CD14-positive monocyte (primary cell): ENCODE results near the gene WDR18. TPM values are rescaled to one million over a fixed set of nuclear protein-coding genes. Genes with fewer than 3 reads are reported as not detected.

Source experiments
- DNase-seq, 3 donors: peaks; one replicate each; pipeline ENCODE4 v3.0.0-alpha.2; 2011 to 2022
- H2AFZ ChIP-seq: 2 replicates; pipeline ENCODE4 v1.6.0; 2012; ENCODE audit warnings: mild to moderate bottlenecking, low read depth, low read length, inconsistent platforms; ENCODE audit not compliant: insufficient read depth, poor library complexity, severe bottlenecking
- H3K27ac ChIP-seq, 2 donors: 1 replicate in 1 of 2; 2 replicates in 1 of 2; pipeline ENCODE4 v1.5.1; 2012 to 2013; ENCODE audit warnings: low read length in 2 of 2, control low read depth in 1 of 2, inconsistent platforms in 1 of 2, low read depth in 1 of 2, mild to moderate bottlenecking in 1 of 2
- H3K27me3 ChIP-seq, 2 donors: one replicate each; pipeline versions ENCODE4 v1.6.0 to v1.6.1; 2011 to 2013; ENCODE audit warnings: low read length in 2 of 2; ENCODE audit not compliant: control insufficient read depth in 2 of 2, insufficient read depth in 2 of 2
- H3K36me3 ChIP-seq, 2 donors: replicated peaks in 1 of 2; 1 replicate in 1 of 2; 2 replicates in 1 of 2; pipeline versions ENCODE4 v1.5.1 to v1.6.1; 2012 to 2013; ENCODE audit warnings: low read length in 2 of 2, control low read depth in 1 of 2, inconsistent platforms in 1 of 2, mild to moderate bottlenecking in 1 of 2; ENCODE audit not compliant: insufficient read depth in 2 of 2, control insufficient read depth in 1 of 2
- H3K4me1 ChIP-seq, 2 donors: 1 replicate in 1 of 2; 2 replicates in 1 of 2; pipeline versions ENCODE4 v1.5.1 to v1.6.1; 2012 to 2013; ENCODE audit warnings: low read length in 2 of 2, control low read depth in 1 of 2, inconsistent platforms in 1 of 2, mild to moderate bottlenecking in 1 of 2, moderate library complexity in 1 of 2; ENCODE audit not compliant: insufficient read depth in 2 of 2, control insufficient read depth in 1 of 2
- H3K4me2 ChIP-seq: replicated peaks from 2 replicates; pipeline ENCODE3; 2012; ENCODE audit warnings: low read length, moderate library complexity, mild to moderate bottlenecking; ENCODE audit not compliant: poor library complexity, severe bottlenecking; ENCODE audit errors: extremely low read depth
- H3K4me3 ChIP-seq, 3 experiments: fragments of 200-600 bp in 1 of 3; sonication (generic) in 1 of 3; replicated peaks in 1 of 3; 1 replicate in 2 of 3; 2 replicates in 1 of 3; pipeline ENCODE4 v1.5.1; 2011 to 2013; ENCODE audit warnings: low read length in 3 of 3, mild to moderate bottlenecking in 3 of 3, control low read depth in 2 of 3, low read depth in 2 of 3, inconsistent platforms in 1 of 3, moderate library complexity in 1 of 3
- H3K79me2 ChIP-seq: 2 replicates; pipeline ENCODE4 v1.6.0; 2012; ENCODE audit warnings: mild to moderate bottlenecking, control low read depth, inconsistent platforms, low read length, moderate library complexity; ENCODE audit not compliant: insufficient read depth
- H3K9ac ChIP-seq: 2 replicates; pipeline ENCODE4 v1.6.0; 2017; ENCODE audit warnings: low read length, mild to moderate bottlenecking; ENCODE audit not compliant: insufficient read depth, poor library complexity, severe bottlenecking
- H3K9me3 ChIP-seq, 2 donors: replicated peaks in 1 of 2; 1 replicate in 1 of 2; 2 replicates in 1 of 2; pipeline versions ENCODE4 v1.5.1 to v1.6.1; 2012 to 2013; ENCODE audit warnings: low read length in 2 of 2, control low read depth in 1 of 2; ENCODE audit not compliant: control insufficient read depth in 1 of 2, insufficient read depth in 1 of 2
- H4K20me1 ChIP-seq: 2 replicates; pipeline ENCODE4 v1.6.0; 2012; ENCODE audit warnings: mild to moderate bottlenecking, low read length, control low read depth, moderate library complexity; ENCODE audit not compliant: insufficient read depth
- H3K27ac Mint-ChIP-seq, 7 donors: one replicate each; pipeline ENCODE4 v1.8.0; 2020; ENCODE audit warnings: mild to moderate bottlenecking in 7 of 7, mixed read lengths in 7 of 7, moderate library complexity in 6 of 7, inconsistent platforms in 2 of 7
- H3K27me3 Mint-ChIP-seq, 3 donors: one replicate each; pipeline ENCODE4 v1.8.0; 2021 to 2022; ENCODE audit warnings: low read depth in 3 of 3, mild to moderate bottlenecking in 3 of 3, mixed read lengths in 3 of 3, moderate library complexity in 3 of 3, inconsistent platforms in 1 of 3
- H3K36me3 Mint-ChIP-seq, 2 donors: one replicate each; pipeline ENCODE4 v1.8.0; 2020; ENCODE audit warnings: mixed read lengths in 2 of 2, inconsistent platforms in 1 of 2, mild to moderate bottlenecking in 1 of 2
- H3K4me1 Mint-ChIP-seq: one replicate; pipeline ENCODE4 v1.8.0; 2020; ENCODE audit warnings: mild to moderate bottlenecking, mixed read lengths
- H3K4me3 Mint-ChIP-seq, 2 donors: one replicate each; pipeline ENCODE4 v1.8.0; 2020; ENCODE audit warnings: mild to moderate bottlenecking in 2 of 2, mixed read lengths in 2 of 2, moderate library complexity in 1 of 2
- H3K9me3 Mint-ChIP-seq, 7 donors: one replicate each; pipeline ENCODE4 v1.8.0; 2020 to 2022; ENCODE audit warnings: mixed read lengths in 7 of 7, mild to moderate bottlenecking in 6 of 7, moderate library complexity in 6 of 7, inconsistent platforms in 2 of 7
- WGBS: methylation state at CpG from one replicate; pipeline ENCODE4 v1.1.5; 2013; ENCODE audit warnings: missing lambda C conversion rate; ENCODE audit not compliant: insufficient coverage; 5-methylcytosine and 5-hydroxymethylcytosine counted together
- intact Hi-C, 2 donors: fragments of 100-400 bp; cut with micrococcal nuclease; formaldehyde crosslinking; loops; one replicate each; pipeline versions ENCODE4 v1.15.0 to v1.15.1; 2023
- polyA plus RNA-seq, 3 donors: library from polyadenylated mRNA; depleted of rRNA in 1 of 3; unstranded in 2 of 3; stranded (reverse) in 1 of 3; fragments of 300-500 nt in 2 of 3; fragments of >200 nt in 1 of 3; fragmentation: Illumina TruSeq in 2 of 3; gene quantifications; 1 replicate in 2 of 3; 2 replicates in 1 of 3; pipeline ENCODE4 v1.2.3, GENCODE V29; 2012 to 2021
- TF ChIP-seq, protein P1 (sequence below): fragments of 200-600 bp; IDR thresholded peaks from one replicate; pipeline ENCODE4 v1.8.0; 2022; ENCODE audit warnings: antibody characterized with exemption, mild to moderate bottlenecking

The WDR18 gene
- polyA plus RNA-seq, 3 donors = 21.3 to 52.7 (median 49.9) TPM

DNA sequence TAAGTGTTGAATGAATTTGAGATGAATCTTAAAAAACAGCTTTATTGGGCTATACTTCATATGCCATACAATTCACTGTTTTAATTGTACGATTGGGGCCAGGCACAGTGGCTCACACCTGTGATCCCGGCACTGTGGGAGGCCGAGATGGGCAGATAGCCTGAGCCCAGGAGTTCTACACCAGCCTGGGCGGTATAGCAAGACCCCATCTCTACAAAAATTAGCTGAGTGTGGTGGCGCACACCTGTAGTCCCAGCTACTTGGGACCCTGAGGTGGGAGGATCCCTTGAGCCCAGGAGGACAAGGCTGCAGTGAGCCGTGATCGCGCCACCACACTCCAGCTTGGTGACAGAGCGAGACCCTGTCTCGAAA lies 48.0 kb upstream of the WDR18 start:
- H3K4me1 Mint-ChIP-seq = peaks cover 69% of the 10 kb centered on the region
- Histone ChIP-seq H3K4me2 (no peak overlapping the region), H3K27ac (no peak overlapping the region), H3K27me3 (no peaks in the 10 kb centered on the region), H3K9me3 (no peaks in the 10 kb centered on the region), H3K4me1 (peaks cover 56 to 75% of the 10 kb centered on the region in 2 donors), H3K79me2 (peaks cover 100% of the 10 kb centered on the region), H4K20me1 (peaks cover 99% of the 10 kb centered on the region), H3K4me3 (no peak overlapping the region), H3K36me3 (peaks cover 5 to 44% of the 10 kb centered on the region in 2 donors), H3K9ac (no peak overlapping the region), H2AFZ (no peak overlapping the region)
- DNase-seq = no peak
- 97% methylated on average over 9 of the region's 10 CpGs for WGBS
- TF ChIP-seq, protein P1, sequence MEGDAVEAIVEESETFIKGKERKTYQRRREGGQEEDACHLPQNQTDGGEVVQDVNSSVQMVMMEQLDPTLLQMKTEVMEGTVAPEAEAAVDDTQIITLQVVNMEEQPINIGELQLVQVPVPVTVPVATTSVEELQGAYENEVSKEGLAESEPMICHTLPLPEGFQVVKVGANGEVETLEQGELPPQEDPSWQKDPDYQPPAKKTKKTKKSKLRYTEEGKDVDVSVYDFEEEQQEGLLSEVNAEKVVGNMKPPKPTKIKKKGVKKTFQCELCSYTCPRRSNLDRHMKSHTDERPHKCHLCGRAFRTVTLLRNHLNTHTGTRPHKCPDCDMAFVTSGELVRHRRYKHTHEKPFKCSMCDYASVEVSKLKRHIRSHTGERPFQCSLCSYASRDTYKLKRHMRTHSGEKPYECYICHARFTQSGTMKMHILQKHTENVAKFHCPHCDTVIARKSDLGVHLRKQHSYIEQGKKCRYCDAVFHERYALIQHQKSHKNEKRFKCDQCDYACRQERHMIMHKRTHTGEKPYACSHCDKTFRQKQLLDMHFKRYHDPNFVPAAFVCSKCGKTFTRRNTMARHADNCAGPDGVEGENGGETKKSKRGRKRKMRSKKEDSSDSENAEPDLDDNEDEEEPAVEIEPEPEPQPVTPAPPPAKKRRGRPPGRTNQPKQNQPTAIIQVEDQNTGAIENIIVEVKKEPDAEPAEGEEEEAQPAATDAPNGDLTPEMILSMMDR = no peak
- peaks cover 0 to 1% (median 0%) of the 10 kb centered on the region in 3 donors for H3K27me3 Mint-ChIP-seq
- peaks cover 0 to 2% (median 0%) of the 10 kb centered on the region in 7 donors for H3K9me3 Mint-ChIP-seq
- intact Hi-C loops = no loop called here
- H3K4me3 Mint-ChIP-seq = no peak overlapping the region
- no peak overlapping the region for H3K27ac Mint-ChIP-seq
- H3K36me3 Mint-ChIP-seq = peaks cover 28 to 48% of the 10 kb centered on the region in 2 donors

DNA sequence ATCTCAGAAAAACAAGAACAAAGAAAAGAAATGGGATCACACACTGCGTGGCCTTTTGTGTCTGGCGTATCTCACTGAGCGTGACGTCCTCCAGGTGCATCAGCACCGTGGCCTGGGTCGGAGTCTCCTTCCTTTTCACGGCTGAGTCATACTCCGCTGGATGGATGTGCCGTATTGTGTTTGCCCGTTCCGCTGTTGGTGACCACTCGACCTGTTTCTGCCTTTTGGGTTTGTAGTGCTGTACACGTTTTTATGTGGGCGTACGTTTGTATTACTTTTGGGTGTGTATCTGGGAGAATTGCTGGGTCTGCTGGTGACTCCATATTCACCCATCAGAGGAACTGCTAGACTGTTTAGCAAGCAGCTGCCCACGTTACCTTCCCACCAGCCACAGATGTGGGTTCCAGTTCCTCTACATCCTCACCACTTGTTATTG lies 46.9 kb upstream of the WDR18 start:
- Histone ChIP-seq H3K79me2 (peaks cover 100% of the 10 kb centered on the region), H3K4me1 (peaks cover 55 to 72% of the 10 kb centered on the region in 2 donors)

More for the DNA sequence above, 46.9 kb upstream of the WDR18 start:
- Histone ChIP-seq H3K36me3 (peaks cover 5 to 38% of the 10 kb centered on the region in 2 donors), H3K9me3 (no peaks in the 10 kb centered on the region), H4K20me1 (peaks cover 100% of the 10 kb centered on the region), H3K4me3 (no peak overlapping the region), H3K27ac (no peak overlapping the region), H3K27me3 (no peaks in the 10 kb centered on the region), H2AFZ (no peak overlapping the region), H3K9ac (no peak overlapping the region), H3K4me2 (no peak overlapping the region)
- peaks cover 0 to 1% (median 0%) of the 10 kb centered on the region in 3 donors for H3K27me3 Mint-ChIP-seq
- intact Hi-C loops = no loop called here
- TF ChIP-seq, protein P1 = no peak
- peaks cover 22 to 43% of the 10 kb centered on the region in 2 donors for H3K36me3 Mint-ChIP-seq
- peak in 2 of 3 donors; percentile 49 to 52 for DNase-seq
- H3K4me1 Mint-ChIP-seq = peaks cover 64% of the 10 kb centered on the region
- H3K27ac Mint-ChIP-seq = peak overlapping the region in 2 of 7 donors; percentile 64 to 77
- H3K4me3 Mint-ChIP-seq = no peak overlapping the region
- 92% methylated on average over 7 of the region's 16 CpGs for WGBS
- peaks cover 0 to 2% (median 0%) of the 10 kb centered on the region in 7 donors for H3K9me3 Mint-ChIP-seq
